Measurements from ENCODE around the gene DIAPH2.

Gene DIAPH2

GRCh38 chrX:97372001-97372766 lies 687.5 kb downstream of the DIAPH2 start:
- no peak overlapping the region for H3K4me3 ChIP-seq (ENCODE audit: control insufficient read depth, low read depth, low read length)
- TF ChIP-seq CTCF (IDR thresholded peaks at IDR 0.05; ENCODE audit: control insufficient read depth, insufficient read depth, low read depth, low read length, missing control alignments) = no peak
- no peak for DNase-seq (ENCODE audit: low read depth)

GRCh38 chrX:97374266-97374665 lies 689.6 kb downstream of the DIAPH2 start:
- H3K4me3 ChIP-seq (ENCODE audit: control insufficient read depth, low read depth, low read length) = no peak overlapping the region
- no peak for TF ChIP-seq CTCF (IDR thresholded peaks at IDR 0.05; ENCODE audit: control insufficient read depth, insufficient read depth, low read depth, low read length, missing control alignments)
- no peak for DNase-seq (ENCODE audit: low read depth)

GRCh38 chrX:97380200-97380599 lies 695.6 kb downstream of the DIAPH2 start:
- TF ChIP-seq CTCF (IDR thresholded peaks at IDR 0.05; ENCODE audit: control insufficient read depth, insufficient read depth, low read depth, low read length, missing control alignments) = no peak
- DNase-seq (ENCODE audit: low read depth) = no peak
- H3K4me3 ChIP-seq (ENCODE audit: control insufficient read depth, low read depth, low read length) = no peak overlapping the region

- no peak for DNase-seq (ENCODE audit: low read depth)
- TF ChIP-seq CTCF (IDR thresholded peaks at IDR 0.05; ENCODE audit: control insufficient read depth, insufficient read depth, low read depth, low read length, missing control alignments) = no peak
Observed at GRCh38 chrX:97384685-97385084, 700.0 kb downstream of the DIAPH2 start.

GRCh38 chrX:97387004-97387403 lies 702.4 kb downstream of the DIAPH2 start:
- H3K4me3 ChIP-seq (ENCODE audit: control insufficient read depth, low read depth, low read length) = no peak overlapping the region
- no peak for DNase-seq (ENCODE audit: low read depth)
- no peak for TF ChIP-seq CTCF (IDR thresholded peaks at IDR 0.05; ENCODE audit: control insufficient read depth, insufficient read depth, low read depth, low read length, missing control alignments)

More at GRCh38 chrX:97384685-97385084, 700.0 kb downstream of the DIAPH2 start:
- H3K4me3 ChIP-seq (ENCODE audit: control insufficient read depth, low read depth, low read length) = no peak overlapping the region

- no peak for TF ChIP-seq CTCF (IDR thresholded peaks at IDR 0.05; ENCODE audit: control insufficient read depth, insufficient read depth, low read depth, low read length, missing control alignments)
- DNase-seq (ENCODE audit: low read depth) = peak; percentile 24
- H3K4me3 ChIP-seq (ENCODE audit: control insufficient read depth, low read depth, low read length) = no peak overlapping the region
Observed at GRCh38 chrX:97389761-97390192, 705.1 kb downstream of the DIAPH2 start.
